H9 (cell line): ENCODE results near the gene OGFOD3. TPM values are rescaled to one million over a fixed set of nuclear protein-coding genes. Genes with fewer than 3 reads are reported as not detected.

Experiments used
- DNase-seq: peaks from one replicate; pipeline ENCODE4 v3.0.0-alpha.2; 2017
- H2AFZ ChIP-seq: one replicate; pipeline ENCODE4 v1.6.1; 2013; ENCODE audit warnings: mild to moderate bottlenecking, low read length, control low read depth, moderate library complexity
- H2AK5ac ChIP-seq: 2 replicates; pipeline ENCODE4 v1.6.1; 2013; ENCODE audit warnings: low read length, control low read depth, mixed read lengths; ENCODE audit not compliant: insufficient read length
- H2BK120ac ChIP-seq: one replicate; pipeline ENCODE4 v1.6.1; 2013; ENCODE audit warnings: low read depth, mild to moderate bottlenecking, low read length, control low read depth, inconsistent platforms; ENCODE audit not compliant: poor library complexity, severe bottlenecking
- H2BK12ac ChIP-seq: 2 replicates; pipeline ENCODE4 v1.6.1; 2013; ENCODE audit warnings: low read length, control low read depth, mixed read lengths, low read depth; ENCODE audit not compliant: insufficient read length
- H2BK15ac ChIP-seq: 2 replicates; pipeline ENCODE4 v1.6.1; 2013; ENCODE audit warnings: low read depth, low read length, control low read depth
- H2BK20ac ChIP-seq: one replicate; pipeline ENCODE4 v1.6.1; 2013; ENCODE audit warnings: low read depth, mild to moderate bottlenecking, low read length, control low read depth, inconsistent platforms; ENCODE audit not compliant: poor library complexity, severe bottlenecking
- H2BK5ac ChIP-seq: 2 replicates; pipeline ENCODE4 v1.6.1; 2013; ENCODE audit warnings: low read length, control low read depth, mixed read lengths; ENCODE audit not compliant: insufficient read length
- H3K14ac ChIP-seq: 2 replicates; pipeline ENCODE4 v1.6.1; 2013; ENCODE audit warnings: low read length, control low read depth; ENCODE audit not compliant: insufficient read depth
- H3K18ac ChIP-seq: 2 replicates; pipeline ENCODE4 v1.6.1; 2013; ENCODE audit warnings: low read depth, mild to moderate bottlenecking, mixed read lengths, low read length, control low read depth; ENCODE audit not compliant: insufficient read length
- H3K23ac ChIP-seq: 2 replicates; pipeline ENCODE4 v1.6.1; 2013; ENCODE audit warnings: low read length, control low read depth, mixed read lengths, low read depth; ENCODE audit not compliant: insufficient read length
- H3K23me2 ChIP-seq: 2 replicates; pipeline ENCODE4 v1.6.1; 2013; ENCODE audit warnings: low read depth, mild to moderate bottlenecking, mixed read lengths, low read length, control low read depth; ENCODE audit not compliant: insufficient read length, poor library complexity, severe bottlenecking
- H3K27ac ChIP-seq: 2 replicates; pipeline ENCODE4 v1.5.1; 2013; ENCODE audit warnings: low read length, control low read depth, mixed read lengths, low read depth; ENCODE audit not compliant: insufficient read length
- H3K27me3 ChIP-seq: 2 replicates; pipeline ENCODE4 v1.6.1; 2013; ENCODE audit warnings: low read length, control low read depth, inconsistent platforms; ENCODE audit not compliant: insufficient read depth
- H3K4ac ChIP-seq: 2 replicates; pipeline ENCODE4 v1.6.1; 2013; ENCODE audit warnings: low read depth, mild to moderate bottlenecking, control low read depth, inconsistent platforms, low read length, moderate library complexity
- H3K4me1 ChIP-seq: 2 replicates; pipeline ENCODE4 v1.6.1; 2013; ENCODE audit warnings: low read length, control low read depth, inconsistent platforms; ENCODE audit not compliant: insufficient read depth
- H3K4me2 ChIP-seq: 2 replicates; pipeline ENCODE4 v1.6.1; 2013; ENCODE audit warnings: low read length, control low read depth, mixed read lengths; ENCODE audit not compliant: insufficient read length, insufficient read depth
- H3K56ac ChIP-seq: 2 replicates; pipeline ENCODE4 v1.6.1; 2013; ENCODE audit warnings: low read depth, mild to moderate bottlenecking, mixed read lengths, low read length, control low read depth; ENCODE audit not compliant: insufficient read length
- H3K79me1 ChIP-seq: 2 replicates; pipeline ENCODE4 v1.6.1; 2013; ENCODE audit warnings: low read depth, mild to moderate bottlenecking, moderate library complexity, low read length, control low read depth, inconsistent platforms; ENCODE audit not compliant: insufficient read depth, poor library complexity, severe bottlenecking
- H3K79me2 ChIP-seq: 2 replicates; pipeline ENCODE4 v1.6.1; 2013; ENCODE audit warnings: low read length, control low read depth, inconsistent platforms; ENCODE audit not compliant: insufficient read depth
- H3K9ac ChIP-seq: 2 replicates; pipeline ENCODE4 v1.6.1; 2013; ENCODE audit warnings: low read length, control low read depth, mixed read lengths; ENCODE audit not compliant: insufficient read length; ENCODE audit errors: extremely low read depth
- H3K9me3 ChIP-seq: one replicate; pipeline ENCODE4 v1.6.1; 2013; ENCODE audit warnings: low read depth, low read length, inconsistent platforms; ENCODE audit not compliant: control insufficient read depth
- H3T11ph ChIP-seq: one replicate; pipeline ENCODE4 v1.6.1; 2013; ENCODE audit warnings: mild to moderate bottlenecking, low read length, control low read depth, inconsistent platforms
- H4K20me1 ChIP-seq: one replicate; pipeline ENCODE4 v1.6.1; 2013; ENCODE audit not compliant: control insufficient read depth, insufficient read length, insufficient read depth
- H4K5ac ChIP-seq: 2 replicates; pipeline ENCODE4 v1.6.1; 2013; ENCODE audit warnings: low read depth, mild to moderate bottlenecking, mixed read lengths, low read length, control low read depth; ENCODE audit not compliant: insufficient read length
- H4K8ac ChIP-seq: replicated peaks from 2 replicates; pipeline ENCODE4 v1.6.1; 2013; ENCODE audit warnings: low read length, control low read depth, mixed read lengths, low read depth; ENCODE audit not compliant: insufficient read length
- H4K91ac ChIP-seq: 2 replicates; pipeline ENCODE4 v1.6.1; 2013; ENCODE audit warnings: low read depth, mild to moderate bottlenecking, moderate library complexity, mixed read lengths, low read length, control low read depth; ENCODE audit not compliant: insufficient read length
- H3K27ac Mint-ChIP-seq, 3 experiments: 2 replicates in 2 of 3; 3 replicates in 1 of 3; pipeline ENCODE4 v1.8.0; 2020 to 2021; ENCODE audit warnings: mixed read lengths in 3 of 3, mild to moderate bottlenecking in 1 of 3, moderate library complexity in 1 of 3
- H3K27me3 Mint-ChIP-seq: 2 replicates; pipeline ENCODE4 v1.8.0; 2021; ENCODE audit warnings: low read depth, mild to moderate bottlenecking, moderate library complexity, mixed read lengths
- H3K36me3 Mint-ChIP-seq, 3 experiments: 2 replicates in 2 of 3; 3 replicates in 1 of 3; pipeline ENCODE4 v1.8.0; 2020 to 2021; ENCODE audit warnings: low read depth in 3 of 3, mixed read lengths in 3 of 3; ENCODE audit not compliant: insufficient read depth in 1 of 3
- H3K4me1 Mint-ChIP-seq, 2 experiments: 2 replicates each; pipeline ENCODE4 v1.8.0; 2020; ENCODE audit warnings: mixed read lengths in 2 of 2
- H3K4me3 Mint-ChIP-seq, 2 experiments: 2 replicates in 1 of 2; 3 replicates in 1 of 2; pipeline ENCODE4 v1.8.0; 2020 to 2021; ENCODE audit warnings: mild to moderate bottlenecking in 2 of 2, mixed read lengths in 2 of 2, moderate library complexity in 1 of 2
- H3K9me3 Mint-ChIP-seq, 2 experiments: 2 replicates in 1 of 2; 3 replicates in 1 of 2; pipeline ENCODE4 v1.8.0; 2020; ENCODE audit warnings: mild to moderate bottlenecking in 2 of 2, mixed read lengths in 2 of 2, moderate library complexity in 1 of 2
- CTCF ChIP-seq: fragments of 200-600 bp; sonication (generic); conservative IDR thresholded peaks from 3 replicates; pipeline ENCODE4 v1.8.0; 2021; ENCODE audit warnings: antibody characterized with exemption, mild to moderate bottlenecking
- WGBS: extraction: QIAGEN DNeasy Blood & Tissue Kit; methylation state at CpG from one replicate; pipeline ENCODE4 v1.1.7; 2013; ENCODE audit warnings: missing lambda C conversion rate, low lambda C conversion rate, mixed read lengths; ENCODE audit not compliant: insufficient read length; ENCODE audit errors: extremely low coverage; 5-methylcytosine and 5-hydroxymethylcytosine counted together
- total RNA-seq: library from RNA; stranded (reverse); gene quantifications from 2 replicates; pipeline ENCODE4 v1.2.1, GENCODE V29; 2021

Gene OGFOD3
- total RNA-seq, 1 experiment from 2014 or later = 27.8 TPM

GRCh38 chr17:82419540-82419939 lies 1.2 kb upstream of the OGFOD3 start:
- Histone ChIP-seq H2AK5ac (no peak overlapping the region), H3T11ph (no peak overlapping the region), H2AFZ (no peak overlapping the region), H3K79me2 (no peaks in the 10 kb centered on the region), H3K56ac (no peak overlapping the region), H3K9me3 (no peaks in the 10 kb centered on the region), H3K9ac (no peak overlapping the region), H2BK120ac (no peak overlapping the region), H2BK15ac (no peak overlapping the region), H3K79me1 (no peaks in the 10 kb centered on the region), H4K20me1 (no peaks in the 10 kb centered on the region), H4K5ac (no peak overlapping the region), H2BK12ac (no peak overlapping the region), H3K23ac (no peak overlapping the region), H2BK20ac (no peak overlapping the region), H4K91ac (no peak overlapping the region), H3K4me1 (no peaks in the 10 kb centered on the region; the same call in 1 of the 2 replicates), H3K23me2 (peaks cover 3% of the 10 kb centered on the region), H3K27me3 (no peaks in the 10 kb centered on the region), H3K18ac (no peak overlapping the region), H3K27ac (no peak overlapping the region), H3K14ac (no peak overlapping the region), H3K4ac (no peak overlapping the region), H3K4me2 (no peak overlapping the region), H4K8ac (no peak overlapping the region), H2BK5ac (no peak overlapping the region)
- peaks cover 12 to 20% of the 10 kb centered on the region in 2 experiments for H3K4me1 Mint-ChIP-seq
- DNase-seq = no peak
- H3K9me3 Mint-ChIP-seq = peaks cover 18% of the 10 kb centered on the region in 2 experiments
- peak overlapping the region; percentile 76 to 88 for H3K4me3 Mint-ChIP-seq
- H3K27ac Mint-ChIP-seq = no peak overlapping the region
- no CpG with 5 or more reads among the region's 2 CpGs for WGBS
- peaks cover 3% of the 10 kb centered on the region for H3K27me3 Mint-ChIP-seq
- peaks cover 32 to 37% (median 33%) of the 10 kb centered on the region in 3 experiments for H3K36me3 Mint-ChIP-seq
- TF ChIP-seq CTCF = no peak
